K562 (cell line): Measurements from ENCODE around the gene GPX5. TPM values are rescaled to one million over a fixed set of nuclear protein-coding genes. Genes with fewer than 3 reads are reported as not detected.

Experiments
- ASH1L ChIP-seq: fragments of 450-650 bp; IDR thresholded peaks from 2 replicates; pipeline ENCODE4 v1.6.1; 2018; ENCODE audit warnings: borderline replicate concordance, mild to moderate bottlenecking, low read depth; ENCODE audit not compliant: partially characterized antibody
- ELK1 ChIP-seq: sonication (generic); formaldehyde crosslinking; IDR thresholded peaks from 2 replicates; pipeline ENCODE4 v1.8.1; 2022; ENCODE audit warnings: missing genetic modification reagents
- EP300 ChIP-seq: IDR thresholded peaks from 2 replicates; pipeline ENCODE4 v1.6.1; 2012; ENCODE audit warnings: low read length, improper control_type of control experiment
- FOS ChIP-seq: IDR thresholded peaks from 3 replicates; pipeline ENCODE4 v1.6.1; 2011; ENCODE audit not compliant: insufficient read length; ENCODE audit errors: extremely low read depth
- FOXK1 ChIP-seq: sonication (generic); formaldehyde crosslinking; IDR thresholded peaks from 2 replicates; pipeline ENCODE4 v1.8.0; 2022; ENCODE audit warnings: missing genetic modification reagents, mild to moderate bottlenecking, borderline replicate concordance
- MED1 ChIP-seq: sonication (generic); formaldehyde crosslinking; IDR thresholded peaks from 2 replicates; pipeline ENCODE4 v1.8.1; 2023; ENCODE audit warnings: missing genetic modification reagents, borderline replicate concordance
- MYC ChIP-seq, 2 experiments: fragments of 250-450 bp in 1 of 2; sonication (Bioruptor Pico) in 1 of 2; IDR thresholded peaks; 2 replicates each; pipeline versions ENCODE4 v1.5.1 to v1.6.1; 2012 to 2021; ENCODE audit warnings: low read depth in 2 of 2, borderline replicate concordance in 1 of 2, improper control_type of control experiment in 1 of 2, low read length in 1 of 2, mild to moderate bottlenecking in 1 of 2, moderate library complexity in 1 of 2
- MYNN ChIP-seq, 2 experiments: sonication (generic); formaldehyde crosslinking in 1 of 2; IDR thresholded peaks; 2 replicates each; pipeline versions ENCODE4 v1.5.0 to v1.6.1; 2016 to 2020; ENCODE audit warnings: antibody characterized with exemption in 1 of 2, missing genetic modification reagents in 1 of 2
- SIX5 ChIP-seq, 2 experiments: IDR thresholded peaks; 2 replicates each; pipeline ENCODE4 v1.6.1; 2011; ENCODE audit warnings: low read length in 2 of 2, borderline replicate concordance in 1 of 2, low read depth in 1 of 2, mild to moderate bottlenecking in 1 of 2, moderate library complexity in 1 of 2; ENCODE audit not compliant: insufficient read depth in 1 of 2
- SMARCA5 ChIP-seq: fragments of 450-650 bp; IDR thresholded peaks from 2 replicates; pipeline ENCODE4 v1.6.1; 2016
- SMARCB1 ChIP-seq: IDR thresholded peaks from 2 replicates; pipeline ENCODE4 v1.6.1; 2011; ENCODE audit warnings: improper control_type of control experiment, low read depth; ENCODE audit not compliant: insufficient read length
- SNRNP70 ChIP-seq: fragments of 200-400 bp; formaldehyde crosslinking; optimal IDR thresholded peaks from 2 replicates; pipeline ENCODE3; 2017; ENCODE audit warnings: low read depth, low read length
- SRF ChIP-seq, 2 experiments: fragments of 250-450, 450-650 bp in 1 of 2; sonication (Bioruptor Pico) in 1 of 2; sonication (generic) in 1 of 2; formaldehyde crosslinking; IDR thresholded peaks; 2 replicates each; pipeline versions ENCODE4 v1.5.0 to v1.5.1; 2020 to 2022; ENCODE audit warnings: mild to moderate bottlenecking in 1 of 2, missing genetic modification reagents in 1 of 2
- TAF7 ChIP-seq: fragments of 450-650 bp; IDR thresholded peaks from 2 replicates; pipeline ENCODE4 v1.6.1; 2016; ENCODE audit warnings: missing genetic modification characterization, missing compliant biosample characterization
- TCF15 ChIP-seq: fragments of 250-450 bp; sonication (Bioruptor Pico); IDR thresholded peaks from 2 replicates; pipeline ENCODE4 v1.8.0; 2022; ENCODE audit warnings: moderate library complexity, mild to moderate bottlenecking, inconsistent platforms
- ZBTB43 ChIP-seq: sonication (generic); formaldehyde crosslinking; IDR thresholded peaks from 2 replicates; pipeline ENCODE4 v1.8.0; 2023; ENCODE audit warnings: mild to moderate bottlenecking, missing genetic modification reagents
- ZNF347 ChIP-seq: fragments of 450-650 bp; formaldehyde crosslinking; IDR thresholded peaks from 2 replicates; pipeline ENCODE4 v1.4.0; 2020; ENCODE audit warnings: low read depth, mild to moderate bottlenecking, moderate library complexity
- ZNF639 ChIP-seq, 2 experiments: fragments of 200-800 bp in 1 of 2; sonication (Bioruptor generic) in 1 of 2; sonication (generic) in 1 of 2; formaldehyde crosslinking in 1 of 2; IDR thresholded peaks in 1 of 2; conservative IDR thresholded peaks in 1 of 2; 2 replicates each; pipeline versions ENCODE4 v1.5.0 to v1.6.1; 2016 to 2020; ENCODE audit warnings: missing compliant biosample characterization in 1 of 2, missing genetic modification characterization in 1 of 2, missing genetic modification reagents in 1 of 2
- ZNF740 ChIP-seq, 3 experiments: fragments of 200-800 bp in 1 of 3; sonication (Bioruptor generic) in 1 of 3; sonication (generic) in 1 of 3; formaldehyde crosslinking in 1 of 3; IDR thresholded peaks; 2 replicates each; pipeline versions ENCODE4 v1.6.1 to v1.8.0; 2016 to 2022; ENCODE audit warnings: mild to moderate bottlenecking in 2 of 3, missing compliant biosample characterization in 2 of 3, missing genetic modification characterization in 2 of 3, missing genetic modification reagents in 1 of 3
- ZNF77 ChIP-seq: fragments of 250-450 bp; sonication (Bioruptor Pico); IDR thresholded peaks from 2 replicates; pipeline ENCODE4 v1.5.0; 2020
- polyA plus RNA-seq, 8 experiments: library from polyadenylated mRNA; depleted of rRNA in 4 of 8; stranded (reverse) in 5 of 8; unstranded in 3 of 8; fragments of >200 nt; fragmentation: Nextera tagmentation in 2 of 8; fragmentation: Illumina TruSeq in 1 of 8; extraction: Ambion mirVana in 2 of 8; extraction: Trizol in 1 of 8; gene quantifications; 2 replicates each; pipeline versions ENCODE4 v1.2.1 to v1.2.3, GENCODE V29; 2011 to 2014; ENCODE audit warnings: inconsistent platforms in 1 of 8, missing spikeins in 1 of 8
- total RNA-seq, 7 experiments: library from RNA; depleted of rRNA in 6 of 7; stranded (reverse); fragments of >200 nt in 6 of 7; fragmentation: Illumina TruSeq in 2 of 7; extraction: Trizol in 2 of 7; gene quantifications; 2 replicates each; pipeline versions ENCODE4 v1.2.1 to v1.2.3, GENCODE V29; 2011 to 2021; ENCODE audit warnings: low replicate concordance in 1 of 7

The GPX5 gene
- total and polyA plus RNA-seq, 9 of the 15 experiments (the other 6 are each of a cell fraction or from before 2014, with no cell fraction given) = 0.07 to 0.18 (median 0.15) TPM; not detected in 6

GRCh38 chr6:28565823-28566526 is 40.3 kb downstream of the GPX5 start (continued):
- TF ChIP-seq SRF (CRISPR knock-in tag; IDR thresholded peaks at IDR 0.05) (peak in 1 of 2 experiments; percentile 55; a peak in 1 of 4 replicates), FOS (no peak), SIX5 (IDR thresholded peaks at IDR 0.05; ENCODE audit: borderline replicate concordance in 1 of 2, insufficient read depth in 1 of 2, low read depth in 1 of 2, low read length in 2 of 2) (no peak), SMARCA5 (0 out of 2 replicates have a peak, but pooled peaks have one; percentile 21), ZNF740 (CRISPR knock-in tag; IDR thresholded peaks at IDR 0.05) (peak; percentile 49; the same call in 1 of the 2 replicates), ZNF740 (tag; IDR thresholded peaks at IDR 0.05) (0 out of 4 replicates have a peak, but pooled peaks of 1 of the 2 experiments have one; percentile 33), ZBTB43 (CRISPR knock-in tag) (no peak), EP300 (peak; percentile 99), FOXK1 (CRISPR knock-in tag) (no peak), MYNN (IDR thresholded peaks at IDR 0.05) (peak; percentile 64; the same call in 1 of the 2 replicates), MYNN (CRISPR knock-in tag; IDR thresholded peaks at IDR 0.05) (no peak), TCF15 (CRISPR knock-in tag) (no peak), MED1 (CRISPR knock-in tag) (no peak), ELK1 (CRISPR knock-in tag) (no peak), ZNF347 (no peak), SMARCB1 (no peak), MYC (IDR thresholded peaks at IDR 0.05; ENCODE audit: low read depth, low read length) (peak; percentile 84), MYC (CRISPR knock-in tag; IDR thresholded peaks at IDR 0.05; ENCODE audit: borderline replicate concordance, low read depth) (no peak), ASH1L (no peak), TAF7 (tag) (no peak), ZNF77 (no peak), ZNF639 (CRISPR knock-in tag; conservative IDR thresholded peaks at IDR 0.05 in 1 of 2, IDR thresholded peaks at IDR 0.05 in 1 of 2) (no peak; a peak in 1 of 4 replicates), SNRNP70 (no peak)
